ENCODE data around the gene GPR42.

The GPR42 gene

DNA sequence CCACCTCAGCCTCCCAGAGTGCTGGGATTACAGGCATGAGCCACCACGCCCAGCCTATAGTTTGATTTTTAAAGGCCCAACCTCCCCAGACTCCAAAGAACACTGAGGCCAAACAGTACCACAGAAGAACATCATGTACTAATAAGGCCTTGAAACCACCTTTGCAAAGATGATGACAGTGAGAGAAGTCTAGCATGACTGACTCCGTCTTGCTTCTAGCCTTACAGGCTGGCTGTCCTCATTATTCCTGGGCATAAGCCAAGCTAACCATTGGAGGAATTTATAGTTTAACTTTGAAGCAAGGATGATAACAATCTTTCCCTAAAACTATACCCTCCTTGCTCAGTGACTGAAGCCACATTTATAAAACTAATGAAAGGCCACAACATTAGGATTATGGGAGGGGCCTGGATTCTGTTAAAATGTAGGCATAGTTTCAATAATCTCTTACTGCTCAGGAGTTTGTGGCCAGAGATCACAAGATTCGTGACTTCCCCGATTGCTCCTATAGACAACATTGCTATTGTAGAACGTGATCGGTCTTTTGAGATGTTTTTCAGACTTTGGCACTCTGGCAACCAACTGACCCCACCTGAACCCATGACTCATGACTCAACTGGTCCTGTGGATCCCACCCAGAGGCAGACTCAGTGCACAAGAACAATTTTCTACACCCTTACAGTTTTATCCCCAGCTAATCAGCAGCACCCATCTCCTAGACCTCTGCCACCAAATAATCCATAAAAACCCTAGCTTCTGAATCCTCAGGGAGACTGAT lies 17.6 kb downstream of the GPR42 start:
- DNase-seq (ENCODE audit: low read depth): no peak
- TF ChIP-seq, protein P1, sequence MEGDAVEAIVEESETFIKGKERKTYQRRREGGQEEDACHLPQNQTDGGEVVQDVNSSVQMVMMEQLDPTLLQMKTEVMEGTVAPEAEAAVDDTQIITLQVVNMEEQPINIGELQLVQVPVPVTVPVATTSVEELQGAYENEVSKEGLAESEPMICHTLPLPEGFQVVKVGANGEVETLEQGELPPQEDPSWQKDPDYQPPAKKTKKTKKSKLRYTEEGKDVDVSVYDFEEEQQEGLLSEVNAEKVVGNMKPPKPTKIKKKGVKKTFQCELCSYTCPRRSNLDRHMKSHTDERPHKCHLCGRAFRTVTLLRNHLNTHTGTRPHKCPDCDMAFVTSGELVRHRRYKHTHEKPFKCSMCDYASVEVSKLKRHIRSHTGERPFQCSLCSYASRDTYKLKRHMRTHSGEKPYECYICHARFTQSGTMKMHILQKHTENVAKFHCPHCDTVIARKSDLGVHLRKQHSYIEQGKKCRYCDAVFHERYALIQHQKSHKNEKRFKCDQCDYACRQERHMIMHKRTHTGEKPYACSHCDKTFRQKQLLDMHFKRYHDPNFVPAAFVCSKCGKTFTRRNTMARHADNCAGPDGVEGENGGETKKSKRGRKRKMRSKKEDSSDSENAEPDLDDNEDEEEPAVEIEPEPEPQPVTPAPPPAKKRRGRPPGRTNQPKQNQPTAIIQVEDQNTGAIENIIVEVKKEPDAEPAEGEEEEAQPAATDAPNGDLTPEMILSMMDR (IDR thresholded peaks at IDR 0.05; ENCODE audit: low read depth, low read length, missing control alignments): no peak
- no peak overlapping the region for H3K4me3 ChIP-seq (ENCODE audit: low read depth, low read length)

DNA sequence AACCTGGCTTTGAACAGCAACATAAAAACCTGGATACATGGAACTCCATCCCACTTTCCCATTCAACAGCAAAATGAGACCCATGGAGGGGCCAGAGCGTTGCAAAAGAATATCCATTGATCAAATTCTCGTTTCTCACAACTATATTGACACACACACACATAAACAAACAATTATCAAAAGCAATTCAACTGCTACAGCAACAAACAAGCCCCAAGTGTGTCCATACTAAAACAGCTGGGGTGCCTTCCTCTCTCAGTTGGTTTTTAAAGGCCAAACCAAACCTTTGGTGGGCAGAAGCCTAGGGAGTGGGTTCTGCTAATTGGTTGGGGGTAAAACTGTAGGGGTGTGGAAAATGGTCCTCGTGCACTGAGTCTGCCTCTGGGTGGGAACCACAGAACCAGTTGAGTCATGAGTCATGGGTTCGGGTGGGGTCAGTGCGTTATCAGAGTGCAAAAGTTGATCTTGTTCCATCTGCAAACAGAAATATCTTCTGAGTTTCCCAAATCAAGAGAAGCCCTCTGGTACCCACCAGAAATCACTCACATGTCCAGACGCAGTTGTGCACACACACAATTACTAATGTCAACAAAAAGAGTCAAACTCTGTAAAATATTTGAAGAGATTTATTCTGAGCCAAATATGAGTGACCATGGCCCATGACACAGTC lies 18.5 kb downstream of the GPR42 start:
- no peak overlapping the region for H3K4me3 ChIP-seq (ENCODE audit: low read depth, low read length)
- DNase-seq (ENCODE audit: low read depth): no peak
- TF ChIP-seq, protein P1 (IDR thresholded peaks at IDR 0.05; ENCODE audit: low read depth, low read length, missing control alignments): no peak

DNA sequence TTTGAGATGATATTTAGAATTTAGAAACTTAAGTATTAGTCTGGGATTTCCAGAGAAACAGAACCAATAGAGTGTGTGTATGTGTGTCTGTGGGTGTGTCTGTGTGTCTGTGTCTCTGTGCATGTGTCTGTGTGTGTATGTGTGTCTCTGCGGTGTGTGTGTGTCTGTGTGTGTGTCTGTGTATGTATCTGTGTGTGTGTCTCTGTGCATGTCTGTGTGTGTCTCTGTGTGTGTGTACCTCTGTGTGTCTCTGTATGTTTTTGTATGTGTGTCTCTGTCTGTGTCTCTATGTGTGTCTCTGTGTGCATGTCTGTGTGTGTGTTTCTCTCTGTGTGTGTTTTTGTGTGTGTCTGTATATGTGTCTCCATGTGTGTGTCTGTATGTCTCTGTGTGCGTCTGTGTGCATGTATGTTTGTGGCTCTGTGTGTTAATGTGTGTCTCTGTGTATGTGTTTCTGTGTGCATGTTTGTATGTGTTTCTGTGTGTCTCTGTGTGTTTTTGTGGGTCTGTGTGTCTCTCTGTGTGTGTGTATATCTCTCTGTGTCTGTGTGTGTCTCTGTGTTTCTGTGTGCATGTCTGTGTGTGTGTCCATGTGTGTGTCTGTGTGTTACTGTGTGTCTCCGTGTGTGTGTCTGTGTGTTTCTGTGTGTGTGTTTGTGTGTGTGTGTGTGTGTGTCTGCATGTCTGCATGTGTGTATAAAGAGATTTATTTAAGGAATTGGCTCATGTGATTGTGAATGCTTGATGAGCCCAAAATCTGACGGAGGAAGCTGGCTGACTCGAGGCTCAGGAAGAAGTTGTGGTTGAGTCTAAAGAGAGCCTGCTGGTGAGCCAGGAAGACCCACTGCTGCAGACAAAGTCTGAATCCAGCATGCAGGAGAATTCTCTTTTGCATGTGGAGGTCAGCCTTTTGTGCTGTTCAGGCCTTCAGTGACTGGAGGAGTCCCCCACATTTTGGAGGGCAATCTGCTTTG lies 22.2 kb downstream of the GPR42 start:
- TF ChIP-seq, protein P1 (IDR thresholded peaks at IDR 0.05; ENCODE audit: low read depth, low read length, missing control alignments): no peak
- H3K4me3 ChIP-seq (ENCODE audit: low read depth, low read length): no peak overlapping the region
- DNase-seq (ENCODE audit: low read depth): no peak

DNA sequence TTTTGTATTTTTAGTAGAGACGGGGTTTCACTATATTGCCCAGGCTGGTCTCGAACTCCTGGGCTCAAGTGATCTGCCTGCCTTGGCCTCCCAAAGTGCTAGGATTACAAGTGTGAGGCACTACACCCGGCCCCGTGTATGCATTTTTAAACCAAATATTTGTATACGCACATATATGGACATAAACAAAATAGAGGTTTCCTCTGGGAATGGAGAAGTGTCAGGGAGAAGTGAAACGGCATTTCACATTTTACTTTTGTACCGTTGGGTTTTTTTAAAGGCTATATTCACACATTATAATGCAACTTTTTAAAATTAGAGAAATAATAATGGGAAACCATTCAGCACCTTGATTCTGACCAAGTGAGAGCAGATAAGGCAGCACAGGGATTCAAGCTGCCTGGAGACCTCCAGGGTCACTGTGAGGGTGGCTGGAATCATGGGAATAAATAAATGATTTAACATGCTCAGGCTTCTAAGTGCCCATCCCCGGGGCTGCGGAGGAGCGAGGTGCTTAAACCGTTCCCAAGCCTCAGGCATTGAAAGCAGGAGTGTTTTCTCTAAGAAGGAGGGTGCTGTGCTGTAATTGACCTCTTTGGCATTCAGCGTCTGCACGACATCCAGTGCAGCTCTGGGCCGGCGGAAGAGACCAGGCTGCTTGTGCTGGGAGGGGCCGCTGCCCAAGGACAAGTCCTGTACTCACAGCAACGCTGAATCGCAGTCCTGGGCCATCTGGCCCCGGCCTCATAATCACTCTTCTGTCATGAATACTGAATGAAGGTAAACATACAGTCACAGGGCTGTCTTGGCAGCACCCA lies 24.7 kb downstream of the GPR42 start:
- no peak for DNase-seq (ENCODE audit: low read depth)
- no peak overlapping the region for H3K4me3 ChIP-seq (ENCODE audit: low read depth, low read length)
- TF ChIP-seq, protein P1 (IDR thresholded peaks at IDR 0.05; ENCODE audit: low read depth, low read length, missing control alignments): no peak

DNA sequence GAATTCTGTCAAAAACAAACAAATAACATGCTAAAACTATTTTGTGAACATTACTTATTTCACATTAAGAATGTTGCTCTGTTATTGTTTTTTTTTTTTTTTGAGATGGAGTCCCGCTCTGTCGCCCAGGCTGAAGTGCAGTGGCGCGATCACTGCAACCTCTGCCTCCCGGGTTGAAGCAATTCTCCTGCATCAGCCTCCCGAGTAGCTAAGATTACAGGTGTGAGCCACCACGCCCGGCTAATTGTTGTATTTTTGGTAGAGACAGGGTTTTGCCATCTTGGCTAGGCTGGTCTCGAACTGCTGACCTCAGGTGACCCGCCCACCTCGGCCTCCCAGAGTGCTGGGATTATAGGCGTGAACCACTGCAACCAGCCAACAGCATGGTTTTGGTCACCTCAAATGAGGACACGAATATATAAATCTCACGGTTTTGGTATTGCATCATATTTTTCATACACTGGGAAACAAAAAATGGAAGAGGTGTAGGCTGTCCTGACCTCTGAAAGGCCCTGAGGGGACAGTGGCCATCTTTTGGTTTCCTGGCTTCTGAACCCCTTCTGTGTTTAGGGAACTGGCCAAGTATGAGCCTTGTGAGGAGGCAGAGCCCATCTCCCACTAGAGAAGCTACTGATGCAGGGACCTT lies 25.5 kb downstream of the GPR42 start:
- no peak for DNase-seq (ENCODE audit: low read depth)
- no peak overlapping the region for H3K4me3 ChIP-seq (ENCODE audit: low read depth, low read length)

More for the DNA sequence above, 25.5 kb downstream of the GPR42 start:
- TF ChIP-seq, protein P1 (IDR thresholded peaks at IDR 0.05; ENCODE audit: low read depth, low read length, missing control alignments): no peak
